OCI-LY7 (cell line): ENCODE data around the gene NDUFS8. TPM values are rescaled to one million over a fixed set of nuclear protein-coding genes. Genes with fewer than 3 reads are reported as not detected.

ENCODE experiments used
- BruUV-seq: library from RNA; stranded (reverse); fragments of 400-500 nt; replicated peaks from 2 replicates; lab custom pipeline; 2021; lab: Mats Ljungman, UMichigan
- CTCF ChIA-PET: fragments of 300-600 bp; sonication (Branson Sonifier 250); formaldehyde crosslinking; loops from one replicate; lab custom pipeline; 2022; ENCODE audit warnings: antibody characterized with exemption; ENCODE audit not compliant: unreplicated experiment; lab: Charles Lee
- POLR2A ChIA-PET: fragments of 300-600 bp; sonication (Branson Sonifier 250); formaldehyde crosslinking; loops from one replicate; lab custom pipeline; 2022; ENCODE audit warnings: antibody characterized with exemption; lab: Charles Lee
- DNase-seq: peaks from one replicate; pipeline ENCODE4 v3.0.0-alpha.2; 2015; ENCODE audit warnings: low spot score
- H2AFZ ChIP-seq: fragments of 200-600 bp; sonication (generic), shearing (Covaris generic); 2 replicates; pipeline ENCODE4 v1.6.1; 2014; ENCODE audit warnings: mild to moderate bottlenecking, antibody characterized with exemption, low read length, moderate library complexity
- H3K27ac ChIP-seq: fragments of 200-600 bp; sonication (generic); 2 replicates; pipeline ENCODE4 v1.5.1; 2014; ENCODE audit warnings: mixed run types, low read depth, mild to moderate bottlenecking, moderate library complexity, low read length, inconsistent platforms; ENCODE audit not compliant: poor library complexity, severe bottlenecking
- H3K36me3 ChIP-seq: fragments of 200-600 bp; sonication (generic); 2 replicates; pipeline ENCODE4 v1.6.1; 2014; ENCODE audit warnings: mild to moderate bottlenecking, antibody characterized with exemption, low read length, moderate library complexity, mixed read lengths; ENCODE audit not compliant: insufficient read depth
- H3K4me1 ChIP-seq: fragments of 200-600 bp; sonication (generic); 2 replicates; pipeline ENCODE4 v1.5.1; 2014; ENCODE audit warnings: mild to moderate bottlenecking, low read length; ENCODE audit not compliant: insufficient read depth, poor library complexity, severe bottlenecking
- H3K4me2 ChIP-seq: fragments of 200-600 bp; sonication (generic); 2 replicates; pipeline ENCODE4 v1.6.1; 2014; ENCODE audit warnings: mild to moderate bottlenecking, low read length
- H3K4me3 ChIP-seq: fragments of 200-600 bp; sonication (generic); 2 replicates; pipeline ENCODE4 v1.5.1; 2014; ENCODE audit warnings: mild to moderate bottlenecking, low read depth, low read length; ENCODE audit not compliant: poor library complexity, severe bottlenecking
- H3K79me2 ChIP-seq: fragments of 200-600 bp; sonication (generic); 2 replicates; pipeline ENCODE4 v1.6.1; 2016; ENCODE audit warnings: low read depth, mild to moderate bottlenecking, low read length, moderate library complexity, mixed read lengths; ENCODE audit not compliant: insufficient read depth
- H3K9me2 ChIP-seq: fragments of 200-600 bp; sonication (generic); 2 replicates; pipeline ENCODE4 v1.6.1; 2016; ENCODE audit warnings: mild to moderate bottlenecking, low read length, mixed read lengths; ENCODE audit not compliant: insufficient read depth
- H3K9me3 ChIP-seq: fragments of 200-600 bp; sonication (generic); 2 replicates; pipeline ENCODE4 v1.6.1; 2014; ENCODE audit warnings: mild to moderate bottlenecking, mixed run types, low read length, mixed read lengths
- H4K20me1 ChIP-seq: fragments of 200-600 bp; sonication (generic); 2 replicates; pipeline ENCODE4 v1.6.1; 2014; ENCODE audit warnings: mild to moderate bottlenecking, antibody characterized with exemption, low read length, moderate library complexity, mixed read lengths; ENCODE audit not compliant: insufficient read depth
- CTCF ChIP-seq: fragments of 200-600 bp; sonication (generic); conservative IDR thresholded peaks from 2 replicates; pipeline ENCODE4 v1.5.1; 2014; ENCODE audit warnings: mild to moderate bottlenecking, antibody characterized with exemption, low read length, moderate library complexity, mixed read lengths
- EZH2phosphoT487 ChIP-seq: fragments of 200-600 bp; sonication (generic); IDR thresholded peaks from 2 replicates; pipeline ENCODE4 v1.6.1; 2018; ENCODE audit warnings: low read depth, borderline replicate concordance, mild to moderate bottlenecking, mixed run types, antibody characterized with exemption, low read length, moderate library complexity, mixed read lengths
- intact Hi-C: fragments of 100-400 bp; cut with micrococcal nuclease; formaldehyde crosslinking; loops from one replicate; pipeline ENCODE4 v1.10.0; 2022; ENCODE audit not compliant: unreplicated experiment
- total RNA-seq, 2 experiments: library from RNA; depleted of rRNA in 1 of 2; stranded (reverse); fragments of >200 nt in 1 of 2; shearing (Covaris generic) in 1 of 2; gene quantifications; 2 replicates each; pipeline ENCODE4 v1.2.3, GENCODE V29; 2014 to 2022

Gene NDUFS8
- total RNA-seq, 2 experiments from 2014 or later: 126 to 173 TPM

DNA sequence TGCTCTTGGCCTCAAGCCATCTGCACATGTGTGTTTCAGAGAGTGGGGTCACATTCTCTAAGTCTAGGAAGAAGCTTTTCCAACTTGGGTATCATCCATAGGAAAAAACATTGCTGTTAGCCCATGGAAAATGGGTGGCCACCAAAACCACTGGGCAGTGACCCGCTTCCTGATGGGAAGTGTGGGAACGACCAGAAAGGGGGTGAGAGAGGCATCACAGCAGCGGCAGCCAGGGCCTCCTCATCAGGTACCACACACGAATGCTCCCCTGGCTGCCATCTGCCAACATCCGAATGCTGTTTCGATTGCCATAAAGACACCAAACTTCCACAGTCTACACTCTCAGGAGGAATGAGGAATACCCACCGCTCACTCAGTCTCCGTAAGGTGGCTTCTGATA lies 50.4 kb downstream of the NDUFS8 start:
- Histone ChIP-seq H3K9me2 (no peaks in the 10 kb centered on the region), H2AFZ (no peak overlapping the region), H3K4me3 (no peak overlapping the region), H3K27ac (no peak overlapping the region), H3K4me2 (no peak overlapping the region), H3K4me1 (no peaks in the 10 kb centered on the region), H3K36me3 (peaks cover 19% of the 10 kb centered on the region), H3K9me3 (no peaks in the 10 kb centered on the region), H3K79me2 (no peaks in the 10 kb centered on the region), H4K20me1 (no peaks in the 10 kb centered on the region)
- BruUV-seq: no TSS peak
- no peak for DNase-seq
- intact Hi-C loops: no loop called here
- no peak for TF ChIP-seq CTCF
- TF ChIP-seq EZH2phosphoT487: no peak
- CTCF ChIA-PET: no interaction called here
- POLR2A ChIA-PET: interaction anchor here (0.7 kb wide), 1 partner anchor 17 kb away, joined by 3 read pairs; no protein-coding TSS in a partner anchor

- POLR2A ChIA-PET: no interaction called here
- CTCF ChIA-PET: no interaction called here
- no TSS peak for BruUV-seq
These were observed 51.2 kb downstream of the NDUFS8 start for GRCh38 chr11:68081691-68082090.

More at GRCh38 chr11:68081691-68082090, 51.2 kb downstream of the NDUFS8 start:
- Histone ChIP-seq H3K4me3 (no peak overlapping the region), H3K4me2 (no peak overlapping the region), H4K20me1 (no peaks in the 10 kb centered on the region), H3K9me2 (no peaks in the 10 kb centered on the region), H2AFZ (no peak overlapping the region), H3K79me2 (no peaks in the 10 kb centered on the region), H3K4me1 (no peaks in the 10 kb centered on the region), H3K9me3 (no peaks in the 10 kb centered on the region), H3K36me3 (peaks cover 19% of the 10 kb centered on the region), H3K27ac (no peak overlapping the region)
- intact Hi-C loops: no loop called here
- DNase-seq: no peak
- no peak for TF ChIP-seq CTCF
- TF ChIP-seq EZH2phosphoT487: no peak
